ENCODE results near the gene ARID1B. TPM values are rescaled to one million over a fixed set of nuclear protein-coding genes. Genes with fewer than 3 reads are reported as not detected.

ARID1B gene
- total RNA-seq, 1 experiment from 2014 or later, result 91.7 TPM

GRCh38 chr6:157091243-157091642 is 314.1 kb downstream of the ARID1B start:
- POLR2A ChIA-PET, result no interaction called here
- H3K4me3 ChIP-seq (ENCODE audit: low read depth in 2 of 2, low read length in 2 of 2), result no peak overlapping the region
- no peaks in the 10 kb centered on the region for H3K27me3 ChIP-seq (ENCODE audit: control insufficient read depth, insufficient read depth, low read length)
- intact Hi-C loops (cut with micrococcal nuclease; ENCODE audit: unreplicated experiment), result no loop called here
- in situ Hi-C loops (cut with HindIII; ENCODE audit: low pct_unique_long_range_greater_than_20kb, low sequenced_read_pairs), result no loop called here
- no peak overlapping the region for H3K27ac ChIP-seq (ENCODE audit: low read length)
- no peak for ATAC-seq
- 0 out of 2 replicates have a peak, but pooled peaks cover 5% of the 10 kb centered on the region for H3K4me1 ChIP-seq (ENCODE audit: control insufficient read depth, insufficient read depth, low read length)
- no peaks in the 10 kb centered on the region for H3K9me3 ChIP-seq (ENCODE audit: control insufficient read depth, insufficient read depth, low read depth, low read length)
- DNase-seq (ENCODE audit: low read depth, low spot score), result no peak
- no TSS peak for BruUV-seq (replicated peaks)
- CTCF ChIA-PET, result no interaction called here
- TF ChIP-seq CTCF (IDR thresholded peaks at IDR 0.05) (no peak), TCF7L2 (IDR thresholded peaks at IDR 0.05; ENCODE audit: low read depth, low read length) (no peak), SIN3A (IDR thresholded peaks at IDR 0.05; ENCODE audit: borderline replicate concordance, insufficient read depth, low read depth, low read length) (no peak), REST (IDR thresholded peaks at IDR 0.05; ENCODE audit: insufficient read depth in 1 of 2, low read depth in 2 of 2, low read length in 1 of 2) (no peak), POLR2AphosphoS5 (IDR thresholded peaks at IDR 0.05; ENCODE audit: low read depth, low read length) (no peak)
- no peaks in the 10 kb centered on the region for H3K36me3 ChIP-seq (ENCODE audit: control insufficient read depth, insufficient read depth, low read length)

GRCh38 chr6:157091856-157092460 is 314.8 kb downstream of the ARID1B start:
- no peaks in the 10 kb centered on the region for H3K27me3 ChIP-seq (ENCODE audit: control insufficient read depth, insufficient read depth, low read length)
- no peak overlapping the region for H3K27ac ChIP-seq (ENCODE audit: low read length)
- ChIA-PET CTCF (no interaction called here), POLR2A (no interaction called here)
- no peak overlapping the region for H3K4me3 ChIP-seq (ENCODE audit: low read depth in 2 of 2, low read length in 2 of 2)
- ATAC-seq (no peak), DNase-seq (ENCODE audit: low read depth, low spot score) (no peak)
- intact Hi-C loops (cut with micrococcal nuclease; ENCODE audit: unreplicated experiment), result no loop called here
- no peaks in the 10 kb centered on the region for H3K9me3 ChIP-seq (ENCODE audit: control insufficient read depth, insufficient read depth, low read depth, low read length)
- BruUV-seq (replicated peaks), result no TSS peak
- H3K4me1 ChIP-seq (ENCODE audit: control insufficient read depth, insufficient read depth, low read length), result 0 out of 2 replicates have a peak, but pooled peaks cover 5% of the 10 kb centered on the region
- H3K36me3 ChIP-seq (ENCODE audit: control insufficient read depth, insufficient read depth, low read length), result no peaks in the 10 kb centered on the region
- no peak for TF ChIP-seq TCF7L2 (IDR thresholded peaks at IDR 0.05; ENCODE audit: low read depth, low read length)
- TF ChIP-seq REST (IDR thresholded peaks at IDR 0.05; ENCODE audit: insufficient read depth in 1 of 2, low read depth in 2 of 2, low read length in 1 of 2), result no peak
- no peak for TF ChIP-seq CTCF (IDR thresholded peaks at IDR 0.05)
- in situ Hi-C loops (cut with HindIII; ENCODE audit: low pct_unique_long_range_greater_than_20kb, low sequenced_read_pairs), result no loop called here
